ENCODE data around the gene RPL23.

Gene RPL23

DNA sequence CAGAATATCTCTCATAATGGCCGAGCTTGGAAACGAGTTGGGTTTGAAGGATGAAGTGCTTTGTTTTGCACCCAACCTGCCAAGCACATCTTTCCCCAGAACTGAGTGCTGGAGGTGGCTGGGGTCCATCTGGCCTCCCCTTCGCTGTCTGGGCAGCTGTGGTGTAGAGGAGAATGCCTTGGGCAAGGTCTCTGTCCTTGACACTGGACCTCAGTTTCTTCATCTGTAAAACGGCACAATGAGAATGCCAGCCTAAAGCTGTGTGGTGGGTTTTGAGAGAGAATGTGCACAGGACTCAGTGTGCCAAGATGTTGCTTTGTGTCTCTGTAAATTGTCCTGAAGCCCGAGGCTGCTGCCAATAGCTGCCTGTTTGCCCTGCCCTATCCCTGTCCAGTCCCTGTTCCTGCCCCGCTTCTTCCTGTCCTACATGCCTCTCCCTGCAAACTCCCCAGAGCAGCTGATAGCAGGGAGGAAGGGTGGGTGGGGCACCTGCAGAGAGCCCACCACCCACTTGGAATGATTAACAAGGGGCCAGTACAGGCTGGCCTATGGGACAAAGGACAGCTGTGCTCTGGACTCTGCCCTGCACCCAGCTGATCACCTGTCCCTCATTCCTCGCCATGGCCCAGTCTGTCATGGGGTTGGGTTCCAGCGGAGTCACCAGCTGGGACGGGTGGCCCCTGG, 31.7 kb upstream of the RPL23 start:
- DNase-seq (ENCODE audit: low read depth in 2 of 2, low spot score in 1 of 2), result no peak

- no peak for DNase-seq (ENCODE audit: low read depth in 2 of 2, low spot score in 1 of 2)
Observed at GRCh38 chr17:38883592-38884526, 30.3 kb upstream of the RPL23 start.

GRCh38 chr17:38882870-38883269, 29.3 kb upstream of the RPL23 start:
- no peak for DNase-seq (ENCODE audit: low read depth in 2 of 2, low spot score in 1 of 2)

DNA sequence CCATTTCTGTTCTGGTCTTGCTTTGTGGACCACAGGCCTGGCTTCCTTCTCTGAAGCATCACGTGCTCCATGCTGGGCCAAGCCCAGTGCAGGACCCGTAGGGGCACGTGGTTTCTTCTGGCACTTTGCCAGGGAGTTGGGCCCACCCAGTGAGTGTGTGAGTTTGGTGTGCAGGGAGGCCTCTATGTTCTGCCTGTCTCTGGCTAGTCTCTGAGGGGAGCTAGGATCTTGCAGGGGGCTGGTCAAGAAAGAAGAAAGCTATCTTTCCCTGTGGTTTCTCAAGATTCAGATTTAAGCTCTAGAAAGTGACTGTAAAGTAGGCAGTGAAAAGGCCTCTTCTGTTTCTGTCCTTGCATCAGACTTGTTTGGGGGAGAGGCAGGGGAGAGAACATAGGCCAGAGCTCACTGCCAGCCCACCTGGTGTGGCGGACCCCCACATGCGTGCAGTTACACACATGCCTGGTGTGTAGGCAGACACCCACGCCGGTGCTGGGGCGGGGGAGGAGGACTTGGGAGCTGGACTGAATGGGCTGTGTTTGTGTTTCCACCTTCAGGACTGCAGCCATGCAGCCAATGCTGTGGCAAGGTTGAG, 28.2 kb upstream of the RPL23 start:
- DNase-seq (ENCODE audit: low read depth in 2 of 2, low spot score in 1 of 2), result no peak

DNA sequence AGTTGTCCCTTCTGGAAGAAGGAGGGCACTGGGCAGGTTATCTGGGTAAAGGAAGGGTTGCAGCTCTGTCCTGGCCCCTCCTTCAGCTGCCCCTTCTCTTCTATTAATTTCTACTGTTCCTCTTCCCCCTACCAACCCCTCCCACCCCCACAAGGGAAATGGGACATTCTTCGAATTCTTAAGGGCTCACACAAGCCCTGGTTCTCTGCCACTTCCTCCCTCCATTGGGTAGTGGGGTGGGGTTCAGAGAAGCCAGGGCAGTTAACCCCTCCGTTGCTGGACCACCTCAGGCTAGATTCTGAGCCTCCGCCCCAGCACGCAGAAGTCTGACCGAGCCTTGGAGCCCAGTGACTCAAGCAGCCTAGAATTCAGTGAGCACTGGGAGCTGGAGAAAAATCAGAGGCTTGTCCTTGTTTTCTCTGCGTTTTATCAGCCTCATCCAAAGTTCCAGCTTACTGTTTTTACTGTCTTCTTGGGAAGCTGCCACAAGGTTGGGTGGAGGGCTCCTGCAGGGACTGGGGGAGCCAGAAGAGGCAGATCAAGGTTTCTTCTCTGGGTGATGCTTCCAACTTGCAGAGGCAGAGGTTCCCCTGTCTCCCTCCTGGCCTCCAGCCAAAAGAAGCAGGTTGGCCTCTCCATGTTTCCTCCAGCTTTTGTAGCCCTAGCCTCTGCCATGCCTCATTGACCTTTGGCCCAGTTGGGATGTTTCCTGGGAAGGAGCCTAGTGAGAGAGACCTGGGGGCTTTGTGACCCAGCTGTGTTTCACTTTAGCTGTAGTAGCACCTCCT, 26.6 kb upstream of the RPL23 start:
- DNase-seq (ENCODE audit: low read depth in 2 of 2, low spot score in 1 of 2), result no peak

- no peak for DNase-seq (ENCODE audit: low read depth in 2 of 2, low spot score in 1 of 2)
Observed at GRCh38 chr17:38877130-38877851, 23.8 kb upstream of the RPL23 start.

DNA sequence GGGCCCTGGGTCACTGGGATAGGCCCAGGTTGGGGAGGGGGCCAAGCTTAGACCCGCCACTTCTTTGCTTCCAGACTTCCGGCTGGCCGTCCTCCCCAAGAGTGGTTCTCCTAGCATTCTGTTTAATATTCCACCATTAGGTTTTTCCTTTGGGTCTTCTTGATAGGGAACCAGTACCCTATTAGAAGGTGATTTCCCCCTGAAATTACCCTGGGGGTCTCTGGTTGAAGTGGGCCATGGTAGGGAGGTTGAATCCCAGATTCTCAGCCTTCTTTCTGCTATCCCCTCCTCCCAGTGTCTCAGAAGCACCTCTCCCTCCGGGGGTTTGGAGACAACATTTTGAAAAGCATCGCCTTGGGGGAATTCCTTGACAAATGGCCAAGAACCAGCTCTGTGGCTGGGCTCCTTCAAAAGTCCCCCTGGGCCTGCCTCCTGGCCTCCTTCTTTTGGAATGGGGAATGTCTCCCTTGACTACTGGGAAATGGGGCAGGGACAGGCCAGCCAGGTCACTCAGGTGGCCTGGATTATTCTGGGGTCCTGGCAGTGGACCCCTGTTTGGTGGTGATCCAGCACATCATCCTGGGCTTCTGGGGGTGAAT, 22.1 kb upstream of the RPL23 start:
- no peak for DNase-seq (ENCODE audit: low read depth in 2 of 2, low spot score in 1 of 2)

GRCh38 chr17:38874505-38875400, 21.2 kb upstream of the RPL23 start:
- no peak for DNase-seq (ENCODE audit: low read depth in 2 of 2, low spot score in 1 of 2)

- no peak for DNase-seq (ENCODE audit: low read depth in 2 of 2, low spot score in 1 of 2)
Observed at GRCh38 chr17:38873640-38874380, 20.3 kb upstream of the RPL23 start.

DNA sequence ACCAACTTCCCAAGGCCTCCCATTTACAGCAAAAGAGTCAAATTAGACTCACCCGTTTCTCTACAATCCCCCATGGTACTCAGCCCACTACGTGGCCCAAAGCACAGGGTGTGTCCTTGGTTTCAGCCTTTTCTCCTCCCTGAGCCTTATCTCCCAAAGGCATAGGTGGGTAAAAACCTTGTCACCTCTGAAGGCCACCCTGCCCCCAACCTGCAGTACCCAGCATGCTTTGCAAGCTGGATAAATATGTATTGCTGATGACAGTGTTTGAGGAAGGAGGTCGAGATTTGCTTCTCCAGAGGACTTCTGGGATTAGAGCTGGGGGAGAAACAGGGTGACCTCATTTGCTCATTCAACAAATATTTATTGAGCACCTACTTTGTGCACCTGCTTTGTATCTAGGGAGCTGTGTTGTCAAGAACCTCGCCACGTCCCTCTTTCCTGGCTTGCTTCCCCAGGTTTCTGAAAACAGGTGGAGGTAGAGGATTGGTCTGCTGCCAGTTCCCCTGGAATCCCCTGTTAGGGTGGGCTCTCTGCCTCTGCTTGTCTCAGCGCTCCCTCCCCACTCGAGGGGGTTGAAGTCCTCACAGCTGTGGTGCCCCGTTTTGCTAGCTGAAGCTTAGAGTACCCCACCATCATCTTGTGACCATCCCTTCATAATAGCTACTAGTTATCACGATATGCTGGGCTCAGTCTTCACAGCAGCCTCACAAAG, 19.3 kb upstream of the RPL23 start:
- DNase-seq (ENCODE audit: low read depth in 2 of 2, low spot score in 1 of 2), result no peak

GRCh38 chr17:38872027-38872511, 18.5 kb upstream of the RPL23 start:
- DNase-seq (ENCODE audit: low read depth in 2 of 2, low spot score in 1 of 2), result no peak

DNA sequence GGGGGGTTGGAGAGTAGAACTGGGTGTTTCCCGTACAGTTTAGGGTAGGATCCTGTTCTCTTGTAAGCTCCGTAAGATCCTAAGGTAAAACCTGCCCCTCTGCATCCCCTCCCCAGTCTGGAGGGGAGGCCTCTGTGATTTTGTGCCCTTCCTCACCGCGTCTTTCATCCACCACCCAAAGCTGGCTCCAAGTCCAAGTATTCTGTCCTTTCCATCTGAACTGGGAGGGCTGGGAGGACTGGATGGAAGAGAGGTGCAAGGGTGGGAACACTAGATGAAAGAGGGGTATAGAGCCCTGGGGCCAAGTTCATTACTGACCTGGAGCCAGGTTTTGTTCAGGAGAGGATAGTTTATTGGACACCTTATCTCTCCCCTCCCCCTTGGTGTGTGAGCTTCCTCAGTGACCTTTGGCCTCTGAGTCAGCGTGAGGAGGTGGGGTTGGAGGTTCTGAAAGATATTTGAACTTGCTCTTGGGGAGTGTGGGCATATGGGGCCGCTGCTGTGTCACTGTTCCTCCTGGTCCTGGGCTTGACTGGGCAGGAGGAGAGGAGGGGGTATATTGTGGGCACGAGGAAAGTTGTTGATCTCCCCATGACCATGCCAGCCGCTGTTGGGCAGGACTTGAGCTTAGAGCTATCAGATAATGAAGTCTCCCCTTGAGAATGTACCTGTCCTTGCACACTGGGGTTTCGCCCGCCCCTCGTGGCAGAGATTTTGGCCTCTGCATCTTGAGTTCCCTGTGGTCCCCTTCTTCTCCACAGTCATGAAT, 17.9 kb upstream of the RPL23 start:
- DNase-seq (ENCODE audit: low read depth in 2 of 2, low spot score in 1 of 2), result peak; percentile 61 to 64

DNA sequence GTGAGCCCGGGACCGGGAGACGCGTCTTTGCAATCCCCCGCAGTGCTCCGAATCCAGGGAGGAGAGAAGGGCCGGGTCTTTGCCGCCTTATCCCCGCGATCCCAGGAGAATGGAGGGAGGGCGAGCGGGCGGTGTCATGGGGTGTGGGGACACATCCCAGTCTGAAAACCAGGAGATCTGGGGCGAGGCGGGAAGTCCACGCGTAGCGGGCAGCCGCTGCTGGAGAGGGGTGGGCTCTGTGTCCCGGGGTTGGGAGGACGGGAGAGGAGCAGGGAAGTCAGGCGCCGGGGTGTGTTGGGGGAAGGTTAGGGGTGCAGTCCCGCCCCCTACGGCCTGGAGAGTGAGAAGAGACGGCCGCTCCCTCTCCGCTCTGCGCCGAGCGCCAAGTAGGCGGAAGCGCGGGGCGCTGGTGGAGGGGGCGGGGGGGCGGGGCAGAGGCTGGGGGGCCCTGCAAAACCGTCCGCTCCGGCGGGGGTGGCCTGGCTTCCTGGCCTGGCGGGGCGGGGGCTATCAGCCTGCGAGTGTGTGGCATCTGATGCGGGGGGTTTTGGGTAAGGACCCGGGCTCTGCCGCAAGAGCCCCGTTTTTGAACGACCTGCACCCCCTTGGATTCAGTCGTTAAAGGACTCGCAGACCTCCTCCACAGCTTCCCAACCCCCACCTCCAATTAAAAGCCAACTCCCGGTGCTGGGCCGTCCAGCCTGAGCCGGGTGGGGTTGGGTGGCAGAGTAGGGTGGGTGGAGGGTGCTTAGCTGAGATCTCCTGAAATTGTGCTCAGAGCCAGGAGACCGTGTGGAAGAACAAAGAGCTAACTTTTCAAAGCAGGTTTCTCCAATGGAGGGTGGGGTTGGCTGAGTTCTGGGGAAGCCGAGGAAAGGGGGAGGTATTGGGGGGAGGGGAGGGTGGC, 17.0 kb upstream of the RPL23 start:
- DNase-seq (ENCODE audit: low read depth in 2 of 2, low spot score in 1 of 2), result peak in 1 of 2 donors; percentile 56

DNA sequence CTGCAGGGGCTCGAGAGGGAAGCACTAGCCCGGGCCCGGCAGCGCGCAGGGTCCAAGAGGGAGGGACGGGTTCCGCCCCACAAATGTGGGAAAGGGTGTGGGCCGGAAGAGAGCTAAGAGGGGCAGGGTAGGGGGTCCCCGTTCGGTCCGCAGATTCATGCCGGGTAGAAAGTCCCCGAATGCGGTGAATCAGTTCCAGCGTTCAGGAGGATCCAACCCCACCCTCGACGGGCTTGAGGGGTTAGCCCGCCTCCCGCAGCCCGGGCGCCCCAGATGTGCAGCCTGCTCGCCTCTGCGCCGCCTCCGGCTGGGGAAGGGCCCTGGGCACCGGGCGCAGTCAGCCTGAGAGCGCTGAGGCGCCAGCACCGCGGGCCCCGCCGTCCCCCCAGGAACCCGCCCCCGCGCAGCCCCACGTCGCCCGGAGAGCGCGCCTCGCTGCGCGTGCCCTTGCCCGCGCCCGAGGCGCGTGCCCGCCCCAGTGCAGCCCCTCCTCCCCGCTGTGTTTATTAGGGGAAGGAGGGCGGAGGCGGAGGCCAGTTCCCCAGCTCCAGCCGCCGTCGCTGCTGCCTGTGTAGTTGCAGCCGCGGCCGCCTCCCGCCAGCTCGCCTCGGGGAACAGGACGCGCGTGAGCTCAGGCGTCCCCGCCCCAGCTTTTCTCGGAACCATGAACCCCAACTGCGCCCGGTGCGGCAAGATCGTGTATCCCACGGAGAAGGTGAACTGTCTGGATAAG, 16.2 kb upstream of the RPL23 start, which contains the start of gene LASP1:
LASP1 (plus strand) TSS at position 533 of the 733 bp plus-strand sequence; CDS start at position 665, 132 bp downstream.
- peak; percentile 73 to 74 for DNase-seq (ENCODE audit: low read depth in 2 of 2, low spot score in 1 of 2)

Data from stimulated activated CD8-positive, alpha-beta memory T cell treated with anti-CD3 and anti-CD28 coated beads, Interleukin-4, amount 100 ng/mL, for 4 hours (primary cell).